Measurements from ENCODE around the gene CAV3. TPM values are rescaled to one million over a fixed set of nuclear protein-coding genes. Genes with fewer than 3 reads are reported as not detected.

CAV3 gene
- polyA plus RNA-seq, 4 donors: 0.16 to 0.96 TPM; not detected in 2

DNA sequence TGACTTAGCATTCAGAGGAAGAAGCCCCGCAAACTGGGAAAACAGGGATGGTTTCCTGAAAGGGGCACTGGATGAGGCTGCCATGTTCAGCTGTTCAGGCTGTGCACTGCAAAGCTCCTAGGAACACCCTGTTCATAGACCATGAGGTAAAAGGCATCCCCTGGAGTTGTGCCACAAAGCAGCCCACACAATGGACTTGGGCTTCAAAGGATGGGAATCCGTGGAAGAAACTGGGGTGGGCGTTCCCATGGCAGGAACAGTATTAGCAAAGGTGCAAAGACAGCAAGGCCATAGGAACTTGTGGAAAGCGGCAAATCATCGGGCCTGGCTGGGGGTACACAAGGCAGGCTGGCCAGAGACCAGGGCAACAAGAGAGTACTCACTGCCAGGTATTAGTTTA is 26.9 kb downstream of the CAV3 start:
- Histone ChIP-seq H3K4me1 (ENCODE audit: control insufficient read depth in 3 of 3, insufficient read depth in 2 of 3, low read depth in 1 of 3, low read length in 2 of 3) (no peaks in the 10 kb centered on the region), H3K36me3 (ENCODE audit: control insufficient read depth in 3 of 3, insufficient read depth in 2 of 3, low read depth in 1 of 3, low read length in 3 of 3) (no peaks in the 10 kb centered on the region), H3K9me3 (ENCODE audit: control insufficient read depth in 2 of 2, insufficient read depth in 1 of 2, low read depth in 1 of 2, low read length in 1 of 2) (no peaks in the 10 kb centered on the region), H3K27ac (ENCODE audit: low read depth in 1 of 3, low read length in 2 of 3) (no peak overlapping the region), H3K4me3 (ENCODE audit: low read depth in 1 of 3, low read length in 3 of 3) (no peak overlapping the region), H3K27me3 (ENCODE audit: control insufficient read depth in 3 of 3, insufficient read depth in 3 of 3, low read length in 3 of 3) (no peaks in the 10 kb centered on the region)
- FAIRE-seq (no peak), DNase-seq (no peak)
- WGBS, 3 donors: 85 to 89% (median 89%) methylated on average over 5 of the region's 5 CpGs

GRCh38 chr3:8761866-8762265 is 28.3 kb downstream of the CAV3 start:
- FAIRE-seq: no peak
- DNase-seq: no peak
- Histone ChIP-seq H3K27me3 (ENCODE audit: control insufficient read depth in 3 of 3, insufficient read depth in 3 of 3, low read length in 3 of 3) (peaks cover 0 to 7% (median 0%) of the 10 kb centered on the region in 3 donors), H3K27ac (ENCODE audit: low read depth in 1 of 3, low read length in 2 of 3) (no peak overlapping the region), H3K9me3 (ENCODE audit: control insufficient read depth in 2 of 2, insufficient read depth in 1 of 2, low read depth in 1 of 2, low read length in 1 of 2) (no peaks in the 10 kb centered on the region), H3K4me3 (ENCODE audit: low read depth in 1 of 3, low read length in 3 of 3) (no peak overlapping the region), H3K36me3 (ENCODE audit: control insufficient read depth in 3 of 3, insufficient read depth in 2 of 3, low read depth in 1 of 3, low read length in 3 of 3) (no peaks in the 10 kb centered on the region), H3K4me1 (ENCODE audit: control insufficient read depth in 3 of 3, insufficient read depth in 2 of 3, low read depth in 1 of 3, low read length in 2 of 3) (no peaks in the 10 kb centered on the region)
- whole genome bisulfite sequencing, 3 donors: 60 to 84% (median 75%) methylated on average over 5 of the region's 5 CpGs

DNA sequence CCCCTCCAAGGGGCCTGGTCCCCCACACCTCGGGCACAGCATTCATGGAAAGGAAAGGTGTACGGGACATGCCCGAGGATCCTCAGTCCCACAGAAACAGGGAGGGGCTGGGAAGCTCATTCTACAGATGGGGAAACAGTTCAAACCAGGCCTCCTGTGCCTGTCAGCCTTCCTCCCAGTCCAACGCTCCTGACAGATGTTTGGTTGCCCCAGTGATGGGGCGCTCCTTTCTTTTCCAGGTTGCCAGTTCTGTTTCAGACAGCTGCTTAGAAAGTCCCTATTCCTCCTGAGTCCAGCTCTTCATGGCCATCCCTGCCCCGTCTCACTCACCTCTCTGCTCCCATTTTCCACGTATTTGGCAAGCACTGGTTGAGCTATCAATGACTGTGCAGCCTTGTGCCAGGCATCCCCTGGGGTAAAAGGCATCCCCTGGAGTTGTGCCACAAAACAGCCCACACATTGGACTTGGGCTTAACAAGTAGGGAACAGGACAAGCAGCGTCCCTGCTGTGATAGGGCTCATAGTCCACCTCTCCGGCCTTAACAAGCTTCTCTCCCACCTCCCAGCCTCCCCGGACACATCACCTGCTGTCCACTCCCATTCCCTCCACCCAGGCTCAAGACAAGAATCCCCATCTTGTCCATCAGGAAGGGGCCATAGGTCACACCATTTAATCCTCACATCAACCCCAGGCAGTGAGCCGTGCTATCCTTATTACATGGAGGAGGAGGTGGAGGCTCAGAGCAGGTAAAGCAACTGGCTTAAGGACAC is 29.2 kb downstream of the CAV3 start:
- FAIRE-seq (no peak), DNase-seq (no peak)
- Histone ChIP-seq H3K27ac (ENCODE audit: low read depth in 1 of 3, low read length in 2 of 3) (no peak overlapping the region), H3K27me3 (ENCODE audit: control insufficient read depth in 3 of 3, insufficient read depth in 3 of 3, low read length in 3 of 3) (peaks cover 0 to 17% (median 0%) of the 10 kb centered on the region in 3 donors), H3K36me3 (ENCODE audit: control insufficient read depth in 3 of 3, insufficient read depth in 2 of 3, low read depth in 1 of 3, low read length in 3 of 3) (no peaks in the 10 kb centered on the region), H3K4me1 (ENCODE audit: control insufficient read depth in 3 of 3, insufficient read depth in 2 of 3, low read depth in 1 of 3, low read length in 2 of 3) (no peaks in the 10 kb centered on the region), H3K4me3 (ENCODE audit: low read depth in 1 of 3, low read length in 3 of 3) (no peak overlapping the region), H3K9me3 (ENCODE audit: control insufficient read depth in 2 of 2, insufficient read depth in 1 of 2, low read depth in 1 of 2, low read length in 1 of 2) (no peaks in the 10 kb centered on the region)
- 76 to 86% (median 82%) methylated on average over 11 of the region's 11 CpGs for WGBS, 3 donors

- WGBS, 3 donors: 82 to 93% (median 84%) methylated on average over 6 of the region's 6 CpGs
- Histone ChIP-seq H3K4me3 (ENCODE audit: low read depth in 1 of 3, low read length in 3 of 3) (no peak overlapping the region), H3K4me1 (ENCODE audit: control insufficient read depth in 3 of 3, insufficient read depth in 2 of 3, low read depth in 1 of 3, low read length in 2 of 3) (peaks cover 0 to 11% (median 0%) of the 10 kb centered on the region in 3 donors), H3K9me3 (ENCODE audit: control insufficient read depth in 2 of 2, insufficient read depth in 1 of 2, low read depth in 1 of 2, low read length in 1 of 2) (no peaks in the 10 kb centered on the region), H3K27me3 (ENCODE audit: control insufficient read depth in 3 of 3, insufficient read depth in 3 of 3, low read length in 3 of 3) (peaks cover 5 to 30% (median 6%) of the 10 kb centered on the region in 3 donors), H3K36me3 (ENCODE audit: control insufficient read depth in 3 of 3, insufficient read depth in 2 of 3, low read depth in 1 of 3, low read length in 3 of 3) (no peaks in the 10 kb centered on the region), H3K27ac (ENCODE audit: low read depth in 1 of 3, low read length in 2 of 3) (no peak overlapping the region)
- FAIRE-seq (no peak), DNase-seq (no peak)
Measured at GRCh38 chr3:8764528-8764927, 30.9 kb downstream of the CAV3 start.

DNA sequence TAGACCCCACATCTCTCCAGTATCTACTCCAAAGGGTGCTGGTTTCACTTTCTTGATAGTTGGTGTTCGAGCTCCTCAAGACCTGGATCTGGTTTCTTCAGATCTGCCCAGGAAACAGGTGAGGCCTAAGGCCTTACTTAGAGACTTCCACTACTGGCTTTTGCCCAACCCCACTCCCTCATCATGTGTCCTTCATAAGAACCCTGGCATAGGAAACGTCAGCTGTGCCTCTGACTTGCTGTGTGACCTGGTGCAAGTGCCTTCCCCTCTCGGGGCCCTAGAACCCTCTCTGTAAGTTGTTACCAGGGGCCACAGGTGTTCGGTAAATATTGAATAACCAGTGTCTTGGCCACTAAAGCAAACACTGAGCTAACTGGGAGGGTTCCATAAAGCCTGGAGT is 31.9 kb downstream of the CAV3 start:
- WGBS, 3 donors: 57 to 79% (median 66%) methylated on average over 4 of the region's 4 CpGs
- H3K27ac ChIP-seq (ENCODE audit: low read depth in 1 of 3, low read length in 2 of 3): no peak overlapping the region
- H3K36me3 ChIP-seq (ENCODE audit: control insufficient read depth in 3 of 3, insufficient read depth in 2 of 3, low read depth in 1 of 3, low read length in 3 of 3): no peaks in the 10 kb centered on the region
- FAIRE-seq: no peak
- peaks cover 0 to 2% of the 10 kb centered on the region in 2 donors for H3K9me3 ChIP-seq (ENCODE audit: control insufficient read depth in 2 of 2, insufficient read depth in 1 of 2, low read depth in 1 of 2, low read length in 1 of 2)
- DNase-seq: no peak
- H3K4me3 ChIP-seq (ENCODE audit: low read depth in 1 of 3, low read length in 3 of 3): no peak overlapping the region
- peaks cover 0 to 11% (median 0%) of the 10 kb centered on the region in 3 donors for H3K4me1 ChIP-seq (ENCODE audit: control insufficient read depth in 3 of 3, insufficient read depth in 2 of 3, low read depth in 1 of 3, low read length in 2 of 3)
- H3K27me3 ChIP-seq (ENCODE audit: control insufficient read depth in 3 of 3, insufficient read depth in 3 of 3, low read length in 3 of 3): peaks cover 5 to 39% (median 6%) of the 10 kb centered on the region in 3 donors

DNA sequence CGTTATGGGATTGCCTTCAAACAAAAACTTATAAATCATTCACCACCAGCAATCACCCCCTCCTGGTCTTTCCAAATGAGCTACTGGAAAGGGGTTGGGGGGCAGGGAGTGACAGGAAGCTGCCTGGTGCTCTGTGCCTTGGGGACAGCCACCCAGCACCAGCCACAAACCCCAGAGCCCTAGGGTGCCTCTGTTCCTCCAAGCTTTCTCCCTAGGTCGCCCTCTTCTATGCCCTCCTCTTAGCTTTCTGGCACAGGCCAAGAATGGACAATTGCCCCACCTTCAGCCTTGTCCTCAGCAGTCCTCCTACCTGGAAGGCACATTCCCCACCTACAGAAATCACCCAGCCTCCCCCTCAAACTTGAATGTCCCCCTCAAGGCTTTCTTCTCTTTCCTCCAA is 32.5 kb downstream of the CAV3 start:
- H3K27me3 ChIP-seq (ENCODE audit: control insufficient read depth in 3 of 3, insufficient read depth in 3 of 3, low read length in 3 of 3): peaks cover 5 to 40% (median 6%) of the 10 kb centered on the region in 3 donors
- no peaks in the 10 kb centered on the region for H3K36me3 ChIP-seq (ENCODE audit: control insufficient read depth in 3 of 3, insufficient read depth in 2 of 3, low read depth in 1 of 3, low read length in 3 of 3)
- 84 to 96% (median 88%) methylated on average over 2 of the region's 2 CpGs for WGBS, 3 donors
- H3K27ac ChIP-seq (ENCODE audit: low read depth in 1 of 3, low read length in 2 of 3): no peak overlapping the region
- peaks cover 0 to 2% of the 10 kb centered on the region in 2 donors for H3K9me3 ChIP-seq (ENCODE audit: control insufficient read depth in 2 of 2, insufficient read depth in 1 of 2, low read depth in 1 of 2, low read length in 1 of 2)
- no peak overlapping the region for H3K4me3 ChIP-seq (ENCODE audit: low read depth in 1 of 3, low read length in 3 of 3)
- peaks cover 0 to 11% (median 0%) of the 10 kb centered on the region in 3 donors for H3K4me1 ChIP-seq (ENCODE audit: control insufficient read depth in 3 of 3, insufficient read depth in 2 of 3, low read depth in 1 of 3, low read length in 2 of 3)
- no peak for FAIRE-seq
- no peak for DNase-seq

DNA sequence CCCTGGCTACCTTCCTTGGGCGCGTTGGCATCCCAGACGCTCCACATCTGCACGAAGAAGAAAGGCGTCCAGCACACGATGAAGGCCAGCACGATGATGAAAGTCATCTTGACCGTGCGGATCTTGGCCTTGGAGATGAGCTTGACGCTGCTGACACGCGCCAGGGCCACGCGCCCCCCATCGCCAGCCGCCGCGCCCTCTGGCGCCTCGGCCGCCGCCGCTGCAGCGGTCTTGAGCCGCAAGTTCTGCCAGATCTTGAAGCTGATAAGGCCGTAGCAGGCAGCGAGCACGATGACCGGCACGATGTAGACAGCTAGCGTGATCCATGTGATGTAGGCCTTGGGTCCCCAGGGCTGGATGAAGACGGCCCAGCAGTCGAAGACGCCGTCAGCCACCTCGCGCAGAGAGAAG is 33.7 kb downstream of the CAV3 start:
- Histone ChIP-seq H3K4me1 (ENCODE audit: control insufficient read depth in 3 of 3, insufficient read depth in 2 of 3, low read depth in 1 of 3, low read length in 2 of 3) (peaks cover 0 to 11% (median 0%) of the 10 kb centered on the region in 3 donors), H3K27ac (ENCODE audit: low read depth in 1 of 3, low read length in 2 of 3) (no peak overlapping the region), H3K36me3 (ENCODE audit: control insufficient read depth in 3 of 3, insufficient read depth in 2 of 3, low read depth in 1 of 3, low read length in 3 of 3) (no peaks in the 10 kb centered on the region), H3K4me3 (ENCODE audit: low read depth in 1 of 3, low read length in 3 of 3) (no peak overlapping the region), H3K9me3 (ENCODE audit: control insufficient read depth in 2 of 2, insufficient read depth in 1 of 2, low read depth in 1 of 2, low read length in 1 of 2) (peaks cover 0 to 2% of the 10 kb centered on the region in 2 donors), H3K27me3 (ENCODE audit: control insufficient read depth in 3 of 3, insufficient read depth in 3 of 3, low read length in 3 of 3) (peaks cover 5 to 40% (median 6%) of the 10 kb centered on the region in 3 donors)
- FAIRE-seq: no peak
- WGBS, 3 donors: 29 to 46% (median 40%) methylated on average over 34 to 37 of the region's 37 CpGs
- DNase-seq: no peak

- Histone ChIP-seq H3K4me3 (ENCODE audit: low read depth in 1 of 3, low read length in 3 of 3) (peak overlapping the region in 2 of 3 donors; percentile 8 to 31), H3K36me3 (ENCODE audit: control insufficient read depth in 3 of 3, insufficient read depth in 2 of 3, low read depth in 1 of 3, low read length in 3 of 3) (no peaks in the 10 kb centered on the region), H3K27ac (ENCODE audit: low read depth in 1 of 3, low read length in 2 of 3) (no peak overlapping the region), H3K9me3 (ENCODE audit: control insufficient read depth in 2 of 2, insufficient read depth in 1 of 2, low read depth in 1 of 2, low read length in 1 of 2) (peaks cover 0 to 2% of the 10 kb centered on the region in 2 donors), H3K27me3 (ENCODE audit: control insufficient read depth in 3 of 3, insufficient read depth in 3 of 3, low read length in 3 of 3) (peaks cover 5 to 40% (median 6%) of the 10 kb centered on the region in 3 donors), H3K4me1 (ENCODE audit: control insufficient read depth in 3 of 3, insufficient read depth in 2 of 3, low read depth in 1 of 3, low read length in 2 of 3) (peaks cover 0 to 11% (median 0%) of the 10 kb centered on the region in 3 donors)
- WGBS, 3 donors: 3 to 6% (median 5%) methylated on average over 64 to 74 of the region's 74 CpGs
- no peak for FAIRE-seq
- peak; percentile 50 to 88 for DNase-seq
Measured at GRCh38 chr3:8767667-8768363, 34.2 kb downstream of the CAV3 start.
